GM21576 (cell line): ENCODE data around the gene KANSL1.

Source experiments
- ATAC-seq: cut with Tn5 transposase; IDR thresholded peaks from one replicate; pipeline ENCODE4 v1.9.1; 2021; ENCODE audit warnings: mild to moderate bottlenecking, moderate library complexity; ENCODE audit not compliant: unreplicated experiment

The KANSL1 gene

GRCh38 chr17:45985447-45985846 is 207.8 kb downstream of the KANSL1 start:
- ATAC-seq, result no peak

GRCh38 chr17:45984368-45984767 is 208.9 kb downstream of the KANSL1 start:
- no peak for ATAC-seq

GRCh38 chr17:45983614-45984310 is 209.5 kb downstream of the KANSL1 start:
- no peak for ATAC-seq

GRCh38 chr17:45982791-45983613 is 210.2 kb downstream of the KANSL1 start:
- ATAC-seq, result no peak

- ATAC-seq, result no peak
These were observed 211.9 kb downstream of the KANSL1 start for GRCh38 chr17:45981306-45981705.

- ATAC-seq, result no peak
These were observed 212.4 kb downstream of the KANSL1 start for GRCh38 chr17:45980855-45981254.
